Natural killer cell (primary cell): ENCODE measurements around the gene CNKSR3. TPM values are rescaled to one million over a fixed set of nuclear protein-coding genes. Genes with fewer than 3 reads are reported as not detected.

Source experiments
- ATAC-seq, 3 donors: fragments of 150-1000 bp in 2 of 3; fragments of 200-7000 bp in 1 of 3; cut with Tn5 transposase; 1 replicate in 1 of 3; 2 replicates in 2 of 3; pipeline ENCODE4 v1.10.0; 2021; ENCODE audit warnings: mild to moderate bottlenecking in 2 of 3, moderate library complexity in 2 of 3
- DNase-seq, 2 donors: peaks; one replicate each; pipeline versions ENCODE4 v3.0.0 to v3.0.0-alpha.2; 2013 to 2021; ENCODE audit warnings: mixed read lengths in 1 of 2
- H3K27ac ChIP-seq: one replicate; pipeline ENCODE4 v1.5.1; 2013; ENCODE audit warnings: mild to moderate bottlenecking, low read length
- H3K27me3 ChIP-seq: one replicate; pipeline ENCODE4 v1.6.1; 2013; ENCODE audit warnings: low read length; ENCODE audit not compliant: control insufficient read depth, insufficient read depth
- H3K36me3 ChIP-seq: one replicate; pipeline ENCODE4 v1.6.1; 2013; ENCODE audit warnings: low read length; ENCODE audit not compliant: control insufficient read depth, insufficient read depth
- H3K4me1 ChIP-seq: one replicate; pipeline ENCODE4 v1.6.1; 2013; ENCODE audit warnings: low read length; ENCODE audit not compliant: control insufficient read depth, insufficient read depth
- H3K4me3 ChIP-seq: one replicate; pipeline ENCODE4 v1.5.1; 2013; ENCODE audit warnings: low read length
- H3K9me3 ChIP-seq: one replicate; pipeline ENCODE4 v1.6.1; 2013; ENCODE audit warnings: low read length; ENCODE audit not compliant: control insufficient read depth, insufficient read depth
- H3K27ac Mint-ChIP-seq, 2 donors: one replicate each; pipeline ENCODE4 v1.8.0; 2022; ENCODE audit warnings: mild to moderate bottlenecking in 2 of 2, mixed read lengths in 2 of 2, moderate library complexity in 1 of 2
- H3K27me3 Mint-ChIP-seq, 2 donors: one replicate each; pipeline ENCODE4 v1.8.0; 2022; ENCODE audit warnings: low read depth in 2 of 2, mixed read lengths in 2 of 2
- H3K36me3 Mint-ChIP-seq: one replicate; pipeline ENCODE4 v1.8.0; 2022; ENCODE audit warnings: mixed read lengths
- H3K4me1 Mint-ChIP-seq, 2 donors: one replicate each; pipeline ENCODE4 v1.8.0; 2022; ENCODE audit warnings: mixed read lengths in 2 of 2
- H3K4me3 Mint-ChIP-seq: one replicate; pipeline ENCODE4 v1.8.0; 2022; ENCODE audit warnings: mild to moderate bottlenecking, moderate library complexity, mixed read lengths
- H3K9me3 Mint-ChIP-seq, 2 donors: one replicate each; pipeline ENCODE4 v1.8.0; 2022; ENCODE audit warnings: mixed read lengths in 2 of 2
- WGBS: methylation state at CpG from one replicate; pipeline ENCODE4 v1.1.7; 2013; ENCODE audit warnings: missing lambda C conversion rate; ENCODE audit not compliant: insufficient coverage; 5-methylcytosine and 5-hydroxymethylcytosine counted together
- intact Hi-C: fragments of 100-400 bp; cut with micrococcal nuclease; formaldehyde crosslinking; loops from one replicate; pipeline ENCODE4 v1.14.2; 2022
- total RNA-seq, 4 donors: library from RNA; stranded (reverse); fragments of 120-200 nt in 1 of 4; gene quantifications; one replicate each; pipeline versions ENCODE4 v1.2.3 to v1.2.4, GENCODE V29; 2013 to 2022
- TF ChIP-seq, protein P1 (sequence below): fragments of 200-600 bp; IDR thresholded peaks from one replicate; pipeline ENCODE4 v1.8.0; 2022; ENCODE audit warnings: antibody characterized with exemption

CNKSR3 gene
- total RNA-seq, 3 donors from 2014 or later (not counting 1 experiment from before 2014, with no cell fraction given) = 0.18 TPM; not detected in 2

DNA sequence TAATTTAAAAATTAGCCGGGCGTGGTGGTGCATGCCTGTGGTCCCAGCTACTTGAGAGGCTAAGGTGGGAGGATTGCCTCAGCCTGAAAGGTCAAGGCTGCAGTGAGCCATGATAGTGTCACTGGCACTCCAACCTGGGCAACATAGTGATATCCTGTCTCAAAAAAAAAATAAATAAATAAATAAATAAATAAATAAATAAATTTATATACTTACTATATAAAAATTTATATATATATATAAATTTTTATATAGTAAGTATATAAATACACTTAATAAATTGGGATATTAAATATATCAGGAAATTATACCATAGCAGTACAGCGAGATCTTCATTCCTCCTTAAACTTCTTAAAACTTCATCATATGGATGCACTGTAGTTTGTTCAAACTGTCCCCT, 130.9 kb downstream of the CNKSR3 start:
- intact Hi-C loops = no loop called here
- Histone ChIP-seq H3K27me3 (no peaks in the 10 kb centered on the region), H3K27ac (no peak overlapping the region), H3K9me3 (peaks cover 3% of the 10 kb centered on the region), H3K4me3 (no peak overlapping the region), H3K36me3 (no peaks in the 10 kb centered on the region), H3K4me1 (no peaks in the 10 kb centered on the region)
- DNase-seq = no peak
- 88% methylated on average over 2 of the region's 3 CpGs for WGBS
- Mint-ChIP-seq H3K36me3 (no peaks in the 10 kb centered on the region), H3K4me3 (no peak overlapping the region), H3K27ac (no peak overlapping the region), H3K4me1 (no peaks in the 10 kb centered on the region), H3K27me3 (peaks cover 2 to 6% of the 10 kb centered on the region in 2 donors), H3K9me3 (no peaks in the 10 kb centered on the region)
- TF ChIP-seq, protein P1, sequence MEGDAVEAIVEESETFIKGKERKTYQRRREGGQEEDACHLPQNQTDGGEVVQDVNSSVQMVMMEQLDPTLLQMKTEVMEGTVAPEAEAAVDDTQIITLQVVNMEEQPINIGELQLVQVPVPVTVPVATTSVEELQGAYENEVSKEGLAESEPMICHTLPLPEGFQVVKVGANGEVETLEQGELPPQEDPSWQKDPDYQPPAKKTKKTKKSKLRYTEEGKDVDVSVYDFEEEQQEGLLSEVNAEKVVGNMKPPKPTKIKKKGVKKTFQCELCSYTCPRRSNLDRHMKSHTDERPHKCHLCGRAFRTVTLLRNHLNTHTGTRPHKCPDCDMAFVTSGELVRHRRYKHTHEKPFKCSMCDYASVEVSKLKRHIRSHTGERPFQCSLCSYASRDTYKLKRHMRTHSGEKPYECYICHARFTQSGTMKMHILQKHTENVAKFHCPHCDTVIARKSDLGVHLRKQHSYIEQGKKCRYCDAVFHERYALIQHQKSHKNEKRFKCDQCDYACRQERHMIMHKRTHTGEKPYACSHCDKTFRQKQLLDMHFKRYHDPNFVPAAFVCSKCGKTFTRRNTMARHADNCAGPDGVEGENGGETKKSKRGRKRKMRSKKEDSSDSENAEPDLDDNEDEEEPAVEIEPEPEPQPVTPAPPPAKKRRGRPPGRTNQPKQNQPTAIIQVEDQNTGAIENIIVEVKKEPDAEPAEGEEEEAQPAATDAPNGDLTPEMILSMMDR = no peak
- no peak for ATAC-seq

DNA sequence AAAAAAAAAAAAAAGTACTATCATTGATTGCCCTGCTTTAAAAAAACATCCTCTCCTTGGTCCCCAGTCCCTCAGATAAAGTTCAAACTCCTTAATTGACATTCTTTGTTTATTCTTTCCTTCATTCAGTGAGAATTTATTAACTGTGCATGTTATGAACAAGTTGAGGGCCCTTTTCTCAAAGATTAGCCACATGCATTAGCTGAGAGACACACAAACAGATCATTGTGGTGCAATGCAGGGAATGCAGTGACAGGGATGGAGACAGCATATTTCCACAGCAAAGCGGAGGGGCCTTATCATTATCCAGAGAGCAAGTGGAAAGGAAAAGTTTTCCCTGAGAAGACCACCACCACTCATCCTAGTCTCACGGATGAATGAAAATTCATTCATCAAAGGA, 132.0 kb downstream of the CNKSR3 start:
- ATAC-seq = no peak

DNA sequence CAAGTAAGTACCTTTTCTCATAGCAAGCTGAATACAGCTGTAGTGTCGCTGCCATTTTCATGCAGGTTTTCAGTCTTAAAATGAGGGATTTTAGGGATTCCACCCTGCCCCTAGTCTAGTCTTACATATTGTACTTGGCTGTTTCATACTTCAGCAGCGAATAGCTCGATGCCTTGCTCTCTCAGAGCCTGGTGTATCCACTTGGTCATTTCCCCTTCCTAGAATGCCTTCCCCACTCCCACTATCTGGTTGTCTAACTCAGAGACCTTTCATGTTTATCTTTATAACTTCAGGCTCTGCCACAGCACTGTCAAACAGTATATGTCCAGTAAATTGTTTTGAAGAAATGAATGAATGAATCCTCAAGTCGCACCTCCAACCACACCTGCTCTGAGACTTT, 132.8 kb downstream of the CNKSR3 start:
- Mint-ChIP-seq H3K4me3 (no peak overlapping the region), H3K27ac (no peak overlapping the region), H3K4me1 (no peaks in the 10 kb centered on the region), H3K36me3 (no peaks in the 10 kb centered on the region), H3K9me3 (no peaks in the 10 kb centered on the region), H3K27me3 (no peaks in the 10 kb centered on the region)
- no peak for DNase-seq
- Histone ChIP-seq H3K27ac (no peak overlapping the region), H3K9me3 (no peaks in the 10 kb centered on the region), H3K4me3 (no peak overlapping the region), H3K27me3 (no peaks in the 10 kb centered on the region), H3K4me1 (no peaks in the 10 kb centered on the region), H3K36me3 (no peaks in the 10 kb centered on the region)
- no peak for ATAC-seq
- 92% methylated on average over 4 of the region's 4 CpGs for WGBS
- intact Hi-C loops = no loop called here
- TF ChIP-seq, protein P1 = no peak

More for the DNA sequence above, 132.0 kb downstream of the CNKSR3 start:
- Histone ChIP-seq H3K4me3 (no peak overlapping the region), H3K9me3 (peaks cover 3% of the 10 kb centered on the region), H3K36me3 (no peaks in the 10 kb centered on the region), H3K27me3 (no peaks in the 10 kb centered on the region), H3K27ac (no peak overlapping the region), H3K4me1 (no peaks in the 10 kb centered on the region)
- no peaks in the 10 kb centered on the region for H3K9me3 Mint-ChIP-seq
- no peaks in the 10 kb centered on the region for H3K36me3 Mint-ChIP-seq
- H3K27me3 Mint-ChIP-seq = peaks cover 2 to 6% of the 10 kb centered on the region in 2 donors
- WGBS = 89% methylated on average over 1 of the region's 2 CpGs
- DNase-seq = no peak
- no peaks in the 10 kb centered on the region for H3K4me1 Mint-ChIP-seq
- intact Hi-C loops = no loop called here
- H3K27ac Mint-ChIP-seq = no peak overlapping the region
- TF ChIP-seq, protein P1 = no peak
- no peak overlapping the region for H3K4me3 Mint-ChIP-seq

DNA sequence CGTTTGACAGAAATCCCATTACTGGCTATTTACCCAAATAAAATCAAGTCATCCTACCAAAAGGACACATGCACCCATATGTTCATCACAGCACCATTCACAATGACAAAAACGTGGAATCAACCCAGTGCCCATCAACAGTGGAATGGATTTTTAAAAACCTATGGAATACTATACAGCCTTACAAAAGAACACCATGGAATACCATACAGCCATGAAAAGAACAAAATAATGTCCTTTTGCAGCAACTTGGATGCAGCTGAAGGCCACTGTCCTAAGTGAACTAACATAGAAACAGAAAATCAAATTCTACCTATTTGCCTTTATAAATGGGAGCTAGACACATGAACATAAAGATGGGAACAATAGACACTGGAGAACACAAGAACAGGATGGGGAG, 136.5 kb downstream of the CNKSR3 start:
- Histone ChIP-seq H3K36me3 (no peaks in the 10 kb centered on the region), H3K9me3 (no peaks in the 10 kb centered on the region), H3K4me1 (no peaks in the 10 kb centered on the region), H3K4me3 (no peak overlapping the region), H3K27ac (no peak overlapping the region), H3K27me3 (no peaks in the 10 kb centered on the region)
- Mint-ChIP-seq H3K36me3 (no peaks in the 10 kb centered on the region), H3K4me3 (no peak overlapping the region), H3K4me1 (no peaks in the 10 kb centered on the region), H3K27me3 (peaks cover 0 to 11% of the 10 kb centered on the region in 2 donors), H3K27ac (no peak overlapping the region), H3K9me3 (no peaks in the 10 kb centered on the region)
- ATAC-seq (no peak), DNase-seq (no peak)
- intact Hi-C loops = no loop called here
- 76% methylated on average over 2 of the region's 2 CpGs for WGBS
- TF ChIP-seq, protein P1 = no peak
